GM23248 (cell line): Measurements from ENCODE around the gene MIGA2. TPM values are rescaled to one million over a fixed set of nuclear protein-coding genes. Genes with fewer than 3 reads are reported as not detected.

ENCODE experiments used
- DNase-seq: peaks from one replicate; pipeline ENCODE4 v3.0.0-alpha.2; 2015
- H2AFZ ChIP-seq: fragments of 200-600 bp; sonication (generic); 2 replicates; pipeline ENCODE4 v1.6.1; 2016; ENCODE audit warnings: antibody characterized with exemption
- H3F3A ChIP-seq: fragments of 200-600 bp; sonication (generic); 2 replicates; pipeline ENCODE4 v1.6.1; 2016; ENCODE audit warnings: mild to moderate bottlenecking, antibody characterized with exemption, mixed run types; ENCODE audit not compliant: insufficient read depth
- H3K27ac ChIP-seq: fragments of 200-600 bp; sonication (generic); 2 replicates; pipeline ENCODE4 v1.5.1; 2016; ENCODE audit warnings: mild to moderate bottlenecking
- H3K27me3 ChIP-seq: fragments of 200-600 bp; sonication (generic); replicated peaks from 2 replicates; pipeline ENCODE4 v1.6.1; 2016; ENCODE audit warnings: mild to moderate bottlenecking; ENCODE audit not compliant: insufficient read depth
- H3K36me3 ChIP-seq: fragments of 200-600 bp; sonication (generic); 2 replicates; pipeline ENCODE4 v1.6.1; 2016; ENCODE audit warnings: low read depth, mild to moderate bottlenecking
- H3K4me1 ChIP-seq: fragments of 200-600 bp; sonication (generic); 2 replicates; pipeline ENCODE4 v1.6.1; 2016; ENCODE audit warnings: mild to moderate bottlenecking; ENCODE audit not compliant: insufficient read depth
- H3K4me2 ChIP-seq: fragments of 200-600 bp; sonication (generic); one replicate; pipeline ENCODE4 v1.6.1; 2016; ENCODE audit warnings: mild to moderate bottlenecking; ENCODE audit not compliant: unreplicated experiment
- H3K4me3 ChIP-seq: fragments of 200-600 bp; sonication (generic); 2 replicates; pipeline ENCODE4 v1.5.1; 2016; ENCODE audit warnings: mild to moderate bottlenecking
- H3K79me2 ChIP-seq: fragments of 200-600 bp; sonication (generic); 2 replicates; pipeline ENCODE4 v1.6.1; 2016; ENCODE audit warnings: mild to moderate bottlenecking; ENCODE audit not compliant: insufficient read depth
- H3K9ac ChIP-seq: fragments of 200-600 bp; sonication (generic); 2 replicates; pipeline ENCODE4 v1.6.1; 2016; ENCODE audit warnings: mild to moderate bottlenecking
- H3K9me2 ChIP-seq: fragments of 200-600 bp; sonication (generic); 2 replicates; pipeline ENCODE4 v1.6.1; 2016; ENCODE audit warnings: mixed run types, mild to moderate bottlenecking, moderate library complexity; ENCODE audit not compliant: insufficient read depth
- H3K9me3 ChIP-seq: fragments of 200-600 bp; sonication (generic); one replicate; pipeline ENCODE4 v1.6.1; 2017; ENCODE audit warnings: low read depth
- H4K20me1 ChIP-seq: fragments of 200-600 bp; sonication (generic); 2 replicates; pipeline ENCODE4 v1.6.0; 2016; ENCODE audit not compliant: insufficient read depth
- EZH2 ChIP-seq: fragments of 200-600 bp; sonication (generic); IDR thresholded peaks from 2 replicates; pipeline ENCODE4 v1.6.1; 2018; ENCODE audit warnings: antibody characterized with exemption, mild to moderate bottlenecking; ENCODE audit not compliant: insufficient read depth, poor library complexity, severe bottlenecking
- EZH2phosphoT487 ChIP-seq: fragments of 200-600 bp; sonication (generic); IDR thresholded peaks from 2 replicates; pipeline ENCODE4 v1.6.1; 2018; ENCODE audit warnings: antibody characterized with exemption, moderate library complexity, mild to moderate bottlenecking, low read depth; ENCODE audit not compliant: insufficient read depth
- WGBS, 2 experiments: methylation state at CpG; one replicate each; pipeline ENCODE4 v1.1.6; 2015 to 2017; ENCODE audit warnings: low lambda C conversion rate in 2 of 2, low coverage in 1 of 2; ENCODE audit errors: missing lambda C conversion rate in 2 of 2; 5-methylcytosine and 5-hydroxymethylcytosine counted together
- in situ Hi-C: fragments of 300-500 bp; cut with MboI; formaldehyde crosslinking; loops from 2 replicates; pipeline ENCODE4 v1.15.0; 2020
- polyA plus RNA-seq: library from polyadenylated mRNA; unstranded; fragments of >200 nt; fragmentation: Nextera tagmentation; extraction: Ambion mirVana; gene quantifications from 2 replicates; pipeline ENCODE4 v1.2.1, GENCODE V29; 2016
- total RNA-seq: library from RNA; depleted of rRNA; stranded (reverse); fragments of >200 nt; shearing (Covaris generic); gene quantifications from 2 replicates; pipeline ENCODE4 v1.2.3, GENCODE V29; 2014; rRNA removed

Gene MIGA2, protein sequence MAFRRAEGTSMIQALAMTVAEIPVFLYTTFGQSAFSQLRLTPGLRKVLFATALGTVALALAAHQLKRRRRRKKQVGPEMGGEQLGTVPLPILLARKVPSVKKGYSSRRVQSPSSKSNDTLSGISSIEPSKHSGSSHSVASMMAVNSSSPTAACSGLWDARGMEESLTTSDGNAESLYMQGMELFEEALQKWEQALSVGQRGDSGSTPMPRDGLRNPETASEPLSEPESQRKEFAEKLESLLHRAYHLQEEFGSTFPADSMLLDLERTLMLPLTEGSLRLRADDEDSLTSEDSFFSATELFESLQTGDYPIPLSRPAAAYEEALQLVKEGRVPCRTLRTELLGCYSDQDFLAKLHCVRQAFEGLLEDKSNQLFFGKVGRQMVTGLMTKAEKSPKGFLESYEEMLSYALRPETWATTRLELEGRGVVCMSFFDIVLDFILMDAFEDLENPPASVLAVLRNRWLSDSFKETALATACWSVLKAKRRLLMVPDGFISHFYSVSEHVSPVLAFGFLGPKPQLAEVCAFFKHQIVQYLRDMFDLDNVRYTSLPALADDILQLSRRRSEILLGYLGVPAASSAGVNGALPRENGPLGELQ
- total RNA-seq, result 31.6 and 35.1 TPM in 2 replicates
- 10.7 and 12.4 TPM in 2 replicates for polyA plus RNA-seq

- H3K9ac ChIP-seq, result peak within 1 kb of the TSS; percentile 85
- peaks cover 11% of the 10 kb centered on the region; the same call in 1 of the 2 replicates for H3K4me1 ChIP-seq
- H2AFZ ChIP-seq, result peak within 1 kb of the TSS; percentile 97
- in situ Hi-C loops, result no loop called here
- WGBS, 2 experiments, result 0 to 2% methylated on average over 27 to 35 of the region's 49 CpGs
- H3K9me3 ChIP-seq, result no peaks in the 10 kb centered on the region
- no peaks in the 10 kb centered on the region for H4K20me1 ChIP-seq
- TF ChIP-seq EZH2, result no peak
- TF ChIP-seq EZH2phosphoT487, result no peak
- H3K4me2 ChIP-seq, result peak within 1 kb of the TSS; percentile 98
- H3K27me3 ChIP-seq, result no peaks in the 10 kb centered on the region
- DNase-seq, result peak; percentile 100
- H3K36me3 ChIP-seq, result no peaks in the 10 kb centered on the region
- H3F3A ChIP-seq, result no peaks in the 10 kb centered on the region
- peak within 1 kb of the TSS; percentile 18; the same call in 1 of the 2 replicates for H3K27ac ChIP-seq
- peaks cover 46% of the 10 kb centered on the region for H3K79me2 ChIP-seq
- H3K4me3 ChIP-seq, result peak within 1 kb of the TSS; percentile 82
- no peaks in the 10 kb centered on the region for H3K9me2 ChIP-seq
These were observed at the start of gene MIGA2 for GRCh38 chr9:129036241-129036922. MIGA2 (plus strand) TSS chr9:129036626; CDS start chr9:129040595, 3,969 bp downstream.

- WGBS, 2 experiments, result 97% methylated on average over 5 of the region's 5 CpGs
- H3K79me2 ChIP-seq, result no peaks in the 10 kb centered on the region
- no peak overlapping the region for H3K27ac ChIP-seq
These were observed 49.8 kb upstream of the MIGA2 start for GRCh38 chr9:128986671-128987070.

GRCh38 chr9:128987805-128988204 is 48.6 kb upstream of the MIGA2 start:
- H3K36me3 ChIP-seq, result peaks cover 40% of the 10 kb centered on the region
- H3K9ac ChIP-seq, result peak overlapping the region; percentile 56
- DNase-seq, result peak; percentile 93

More at GRCh38 chr9:128986671-128987070, 49.8 kb upstream of the MIGA2 start:
- Histone ChIP-seq H2AFZ (no peak overlapping the region), H3K36me3 (peaks cover 44% of the 10 kb centered on the region), H3K4me2 (no peak overlapping the region), H3K4me3 (no peak overlapping the region), H4K20me1 (no peaks in the 10 kb centered on the region), H3K9me3 (no peaks in the 10 kb centered on the region), H3K4me1 (peaks cover 15% of the 10 kb centered on the region), H3K27me3 (no peaks in the 10 kb centered on the region), H3K9me2 (no peaks in the 10 kb centered on the region), H3K9ac (no peak overlapping the region), H3F3A (peaks cover 22% of the 10 kb centered on the region)
- DNase-seq, result no peak
- TF ChIP-seq EZH2 (no peak), EZH2phosphoT487 (no peak)
- in situ Hi-C loops, result no loop called here

GRCh38 chr9:128992995-128993394 is 43.4 kb upstream of the MIGA2 start:
- no peak overlapping the region for H2AFZ ChIP-seq
- no peaks in the 10 kb centered on the region for H3K79me2 ChIP-seq
- H3K27me3 ChIP-seq, result no peaks in the 10 kb centered on the region
- peak; percentile 22 for DNase-seq
- H3K9ac ChIP-seq, result no peak overlapping the region
- no peak overlapping the region for H3K4me3 ChIP-seq
- no peaks in the 10 kb centered on the region for H3K9me3 ChIP-seq
- peaks cover 43% of the 10 kb centered on the region for H3K36me3 ChIP-seq
- no peaks in the 10 kb centered on the region for H4K20me1 ChIP-seq
- TF ChIP-seq EZH2phosphoT487, result no peak
- TF ChIP-seq EZH2, result no peak
- no peak overlapping the region for H3K4me2 ChIP-seq
- H3F3A ChIP-seq, result peaks cover 4% of the 10 kb centered on the region
- in situ Hi-C loops, result no loop called here
- WGBS, 2 experiments, result 85 to 86% methylated on average over 7 of the region's 7 CpGs
- peaks cover 5% of the 10 kb centered on the region for H3K4me1 ChIP-seq
- no peak overlapping the region for H3K27ac ChIP-seq
- no peaks in the 10 kb centered on the region for H3K9me2 ChIP-seq

More at GRCh38 chr9:128987805-128988204, 48.6 kb upstream of the MIGA2 start:
- Histone ChIP-seq H3K4me1 (peaks cover 15% of the 10 kb centered on the region), H3K9me2 (no peaks in the 10 kb centered on the region), H3K27ac (peak overlapping the region; percentile 78), H3K4me3 (peak overlapping the region; percentile 22), H2AFZ (peak overlapping the region; percentile 49; the same call in 1 of the 2 replicates), H3K4me2 (peak overlapping the region; percentile 61), H3F3A (peaks cover 22% of the 10 kb centered on the region), H3K9me3 (no peaks in the 10 kb centered on the region), H3K79me2 (no peaks in the 10 kb centered on the region), H3K27me3 (no peaks in the 10 kb centered on the region), H4K20me1 (no peaks in the 10 kb centered on the region)
- in situ Hi-C loops, result no loop called here
- 5 to 14% methylated on average over 5 of the region's 5 CpGs for WGBS, 2 experiments
- TF ChIP-seq EZH2phosphoT487 (no peak), EZH2 (no peak)
